Natural killer cell (primary cell): Measurements from ENCODE around the gene HIRIP3. TPM values are rescaled to one million over a fixed set of nuclear protein-coding genes. Genes with fewer than 3 reads are reported as not detected.
A peak's percentile ranks its signal among the peaks of the same experiment; 100 is the strongest.

ENCODE experiments used
- ATAC-seq, 3 donors: fragments of 150-1000 bp in 2 of 3; fragments of 200-7000 bp in 1 of 3; cut with Tn5 transposase; 1 replicate in 1 of 3; 2 replicates in 2 of 3; pipeline ENCODE4 v1.10.0; 2021; ENCODE audit warnings: mild to moderate bottlenecking in 2 of 3, moderate library complexity in 2 of 3
- DNase-seq, 2 donors: peaks; one replicate each; pipeline versions ENCODE4 v3.0.0 to v3.0.0-alpha.2; 2013 to 2021; ENCODE audit warnings: mixed read lengths in 1 of 2
- H3K27ac ChIP-seq: one replicate; pipeline ENCODE4 v1.5.1; 2013; ENCODE audit warnings: mild to moderate bottlenecking, low read length
- H3K27me3 ChIP-seq: one replicate; pipeline ENCODE4 v1.6.1; 2013; ENCODE audit warnings: low read length; ENCODE audit not compliant: control insufficient read depth, insufficient read depth
- H3K36me3 ChIP-seq: one replicate; pipeline ENCODE4 v1.6.1; 2013; ENCODE audit warnings: low read length; ENCODE audit not compliant: control insufficient read depth, insufficient read depth
- H3K4me1 ChIP-seq: one replicate; pipeline ENCODE4 v1.6.1; 2013; ENCODE audit warnings: low read length; ENCODE audit not compliant: control insufficient read depth, insufficient read depth
- H3K4me3 ChIP-seq: one replicate; pipeline ENCODE4 v1.5.1; 2013; ENCODE audit warnings: low read length
- H3K9me3 ChIP-seq: one replicate; pipeline ENCODE4 v1.6.1; 2013; ENCODE audit warnings: low read length; ENCODE audit not compliant: control insufficient read depth, insufficient read depth
- H3K27ac Mint-ChIP-seq, 2 donors: one replicate each; pipeline ENCODE4 v1.8.0; 2022; ENCODE audit warnings: mild to moderate bottlenecking in 2 of 2, mixed read lengths in 2 of 2, moderate library complexity in 1 of 2
- H3K27me3 Mint-ChIP-seq, 2 donors: one replicate each; pipeline ENCODE4 v1.8.0; 2022; ENCODE audit warnings: low read depth in 2 of 2, mixed read lengths in 2 of 2
- H3K36me3 Mint-ChIP-seq: one replicate; pipeline ENCODE4 v1.8.0; 2022; ENCODE audit warnings: mixed read lengths
- H3K4me1 Mint-ChIP-seq, 2 donors: one replicate each; pipeline ENCODE4 v1.8.0; 2022; ENCODE audit warnings: mixed read lengths in 2 of 2
- H3K4me3 Mint-ChIP-seq: one replicate; pipeline ENCODE4 v1.8.0; 2022; ENCODE audit warnings: mild to moderate bottlenecking, moderate library complexity, mixed read lengths
- H3K9me3 Mint-ChIP-seq, 2 donors: one replicate each; pipeline ENCODE4 v1.8.0; 2022; ENCODE audit warnings: mixed read lengths in 2 of 2
- CTCF ChIP-seq: fragments of 200-600 bp; IDR thresholded peaks from one replicate; pipeline ENCODE4 v1.8.0; 2022; ENCODE audit warnings: antibody characterized with exemption
- WGBS: methylation state at CpG from one replicate; pipeline ENCODE4 v1.1.7; 2013; ENCODE audit warnings: missing lambda C conversion rate; ENCODE audit not compliant: insufficient coverage; 5-methylcytosine and 5-hydroxymethylcytosine counted together
- intact Hi-C: fragments of 100-400 bp; cut with micrococcal nuclease; formaldehyde crosslinking; loops from one replicate; pipeline ENCODE4 v1.14.2; 2022
- total RNA-seq, 4 donors: library from RNA; stranded (reverse); fragments of 120-200 nt in 1 of 4; gene quantifications; one replicate each; pipeline versions ENCODE4 v1.2.3 to v1.2.4, GENCODE V29; 2013 to 2022

HIRIP3 gene
- total RNA-seq, 3 donors from 2014 or later (not counting 1 experiment from before 2014, with no cell fraction given): 11.1 to 13.4 (median 12.7) TPM

GRCh38 chr16:29995911-29996765 lies 721 bp upstream of the HIRIP3 start, which contains the start of gene INO80E:
Gene INO80E, plus strand, starts transcription at chr16:29996241. Its CDS starts 70 bp downstream, at chr16:29996311.
- DNase-seq: peak; percentile 98
- Mint-ChIP-seq H3K9me3 (no peaks in the 10 kb centered on the region), H3K27ac (peak within 1 kb of the TSS; percentile 97 to 98), H3K27me3 (no peaks in the 10 kb centered on the region), H3K4me3 (peak within 1 kb of the TSS; percentile 99), H3K4me1 (peaks cover 13 to 40% of the 10 kb centered on the region in 2 donors), H3K36me3 (no peaks in the 10 kb centered on the region)
- intact Hi-C loops: loop anchor here (1.0 kb wide), 2 partner anchors 23 to 133 kb away; partner anchors contain the start of genes CDIPT and TAOK2
- Histone ChIP-seq H3K9me3 (no peaks in the 10 kb centered on the region), H3K4me3 (peak within 1 kb of the TSS; percentile 96), H3K27me3 (no peaks in the 10 kb centered on the region), H3K4me1 (peaks cover 20% of the 10 kb centered on the region), H3K36me3 (peaks cover 13% of the 10 kb centered on the region), H3K27ac (peak within 1 kb of the TSS; percentile 98)
- no peak for TF ChIP-seq CTCF
- under 1% methylated on average over 65 of the region's 65 CpGs for WGBS
- peak; percentile 98 to 100 (median 99) for ATAC-seq

- DNase-seq (no peak), ATAC-seq (peak in 2 of 3 donors; percentile 1 to 4)
- no peaks in the 10 kb centered on the region for H3K27me3 Mint-ChIP-seq
- peaks cover 20% of the 10 kb centered on the region for H3K4me1 ChIP-seq
- no peaks in the 10 kb centered on the region for H3K9me3 Mint-ChIP-seq
- no peaks in the 10 kb centered on the region for H3K36me3 Mint-ChIP-seq
- peaks cover 13 to 39% of the 10 kb centered on the region in 2 donors for H3K4me1 Mint-ChIP-seq
- intact Hi-C loops: no loop called here
- peaks cover 13% of the 10 kb centered on the region for H3K36me3 ChIP-seq
- no peak for TF ChIP-seq CTCF
- peak overlapping the region; percentile 98 for H3K27ac ChIP-seq
- 14% methylated on average over 24 of the region's 24 CpGs for WGBS
- H3K4me3 Mint-ChIP-seq: peak overlapping the region; percentile 99
- H3K9me3 ChIP-seq: no peaks in the 10 kb centered on the region
- H3K27ac Mint-ChIP-seq: peak overlapping the region; percentile 97 to 98
- H3K27me3 ChIP-seq: no peaks in the 10 kb centered on the region
- H3K4me3 ChIP-seq: peak overlapping the region; percentile 96
These were observed 655 bp downstream of the HIRIP3 start for GRCh38 chr16:29994600-29995323.

- Mint-ChIP-seq H3K4me3 (peak overlapping the region; percentile 33), H3K27me3 (no peaks in the 10 kb centered on the region), H3K36me3 (no peaks in the 10 kb centered on the region), H3K27ac (peak overlapping the region in 1 of 2 donors; percentile 97), H3K9me3 (no peaks in the 10 kb centered on the region), H3K4me1 (peaks cover 13 to 34% of the 10 kb centered on the region in 2 donors)
- WGBS: 95% methylated on average over 9 of the region's 9 CpGs
- intact Hi-C loops: no loop called here
- DNase-seq: no peak
- no peak for ATAC-seq
- H3K27ac ChIP-seq: no peak overlapping the region
- TF ChIP-seq CTCF: no peak
- H3K9me3 ChIP-seq: no peaks in the 10 kb centered on the region
- peaks cover 17% of the 10 kb centered on the region for H3K36me3 ChIP-seq
- no peak overlapping the region for H3K4me3 ChIP-seq
- H3K4me1 ChIP-seq: peaks cover 20% of the 10 kb centered on the region
- H3K27me3 ChIP-seq: no peaks in the 10 kb centered on the region
These were observed 1.4 kb downstream of the HIRIP3 start for GRCh38 chr16:29993903-29994599.
